WERI-Rb-1 (cell line): ENCODE measurements around the gene DCDC2.
"Not testable (repeated sequence)": the region's sequence is repeated elsewhere in the genome, so short reads cannot be mapped to it uniquely, and the experiment has no call there.

ENCODE experiments used
- DNase-seq: peaks from one replicate; pipeline ENCODE4 v3.0.0-alpha.2; 2020
- H3K27ac ChIP-seq: fragments of 250-450 bp; sonication (Bioruptor Pico); 2 replicates; pipeline ENCODE4 v1.5.1; 2020; ENCODE audit warnings: mild to moderate bottlenecking, moderate library complexity
- H3K27me3 ChIP-seq: fragments of 250-450 bp; sonication (Bioruptor Pico); 2 replicates; pipeline ENCODE4 v1.5.1; 2021; ENCODE audit warnings: mild to moderate bottlenecking, low read depth, moderate library complexity; ENCODE audit not compliant: insufficient read depth, severe bottlenecking
- H3K36me3 ChIP-seq: fragments of 250-450 bp; sonication (Bioruptor Pico); 2 replicates; pipeline ENCODE4 v1.5.1; 2020; ENCODE audit warnings: mild to moderate bottlenecking, moderate library complexity
- H3K4me3 ChIP-seq: 2 replicates; pipeline ENCODE4 v1.5.1; 2011; ENCODE audit warnings: low read depth, mild to moderate bottlenecking, control low read depth, low read length
- H3K9me3 ChIP-seq: fragments of 250-450 bp; sonication (Bioruptor Pico); 2 replicates; pipeline ENCODE4 v1.5.1; 2021; ENCODE audit warnings: mild to moderate bottlenecking, moderate library complexity; ENCODE audit not compliant: severe bottlenecking
- TF ChIP-seq, protein P1 (sequence below): IDR thresholded peaks from 2 replicates; pipeline ENCODE4 v1.5.1; 2011; ENCODE audit warnings: low read depth, mild to moderate bottlenecking, control low read depth, inconsistent platforms, low read length

Gene DCDC2

GRCh38 chr6:24324617-24325016 lies 33.2 kb downstream of the DCDC2 start:
- no peak overlapping the region for H3K27ac ChIP-seq
- H3K4me3 ChIP-seq = no peak overlapping the region
- no peaks in the 10 kb centered on the region for H3K9me3 ChIP-seq
- no peaks in the 10 kb centered on the region for H3K27me3 ChIP-seq
- TF ChIP-seq, protein P1, sequence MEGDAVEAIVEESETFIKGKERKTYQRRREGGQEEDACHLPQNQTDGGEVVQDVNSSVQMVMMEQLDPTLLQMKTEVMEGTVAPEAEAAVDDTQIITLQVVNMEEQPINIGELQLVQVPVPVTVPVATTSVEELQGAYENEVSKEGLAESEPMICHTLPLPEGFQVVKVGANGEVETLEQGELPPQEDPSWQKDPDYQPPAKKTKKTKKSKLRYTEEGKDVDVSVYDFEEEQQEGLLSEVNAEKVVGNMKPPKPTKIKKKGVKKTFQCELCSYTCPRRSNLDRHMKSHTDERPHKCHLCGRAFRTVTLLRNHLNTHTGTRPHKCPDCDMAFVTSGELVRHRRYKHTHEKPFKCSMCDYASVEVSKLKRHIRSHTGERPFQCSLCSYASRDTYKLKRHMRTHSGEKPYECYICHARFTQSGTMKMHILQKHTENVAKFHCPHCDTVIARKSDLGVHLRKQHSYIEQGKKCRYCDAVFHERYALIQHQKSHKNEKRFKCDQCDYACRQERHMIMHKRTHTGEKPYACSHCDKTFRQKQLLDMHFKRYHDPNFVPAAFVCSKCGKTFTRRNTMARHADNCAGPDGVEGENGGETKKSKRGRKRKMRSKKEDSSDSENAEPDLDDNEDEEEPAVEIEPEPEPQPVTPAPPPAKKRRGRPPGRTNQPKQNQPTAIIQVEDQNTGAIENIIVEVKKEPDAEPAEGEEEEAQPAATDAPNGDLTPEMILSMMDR = no peak
- no peaks in the 10 kb centered on the region for H3K36me3 ChIP-seq
- DNase-seq = no peak

DNA sequence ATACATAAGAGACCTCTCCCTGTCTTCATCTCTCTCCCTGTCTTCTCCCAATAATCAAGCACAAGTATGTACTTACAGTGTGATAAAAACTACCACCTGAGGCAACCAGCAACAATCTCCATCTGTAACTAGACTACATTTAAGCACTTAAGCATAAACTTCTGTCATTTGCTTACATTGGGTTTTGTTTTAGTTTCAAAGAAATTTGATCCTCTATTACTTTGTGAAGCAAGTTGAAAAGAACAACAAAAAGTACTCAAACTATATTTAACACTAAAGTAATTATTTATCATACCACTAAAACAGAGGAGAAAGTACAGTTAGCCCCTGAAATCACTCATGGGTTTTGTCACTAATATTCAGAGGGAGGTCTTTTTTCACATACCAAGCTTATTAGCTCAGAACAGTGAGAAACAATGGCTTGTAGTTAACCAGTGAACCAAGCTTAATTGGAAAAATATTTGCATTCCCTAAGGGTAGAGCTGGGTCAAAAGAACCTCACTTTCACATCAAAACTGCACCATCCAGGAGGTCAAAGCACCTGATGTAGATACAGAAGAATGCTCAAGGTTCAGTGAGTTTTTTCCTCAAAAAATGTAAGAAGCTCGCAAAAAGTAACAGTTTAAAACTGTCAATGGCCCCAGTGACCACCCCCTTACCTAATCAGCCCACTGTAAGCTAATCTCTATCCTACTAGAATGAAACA lies 34.1 kb downstream of the DCDC2 start:
- Histone ChIP-seq H3K27me3 (no peaks in the 10 kb centered on the region), H3K27ac (no peak overlapping the region), H3K9me3 (no peaks in the 10 kb centered on the region), H3K36me3 (no peaks in the 10 kb centered on the region), H3K4me3 (no peak overlapping the region)
- DNase-seq = no peak
- TF ChIP-seq, protein P1 = no peak

DNA sequence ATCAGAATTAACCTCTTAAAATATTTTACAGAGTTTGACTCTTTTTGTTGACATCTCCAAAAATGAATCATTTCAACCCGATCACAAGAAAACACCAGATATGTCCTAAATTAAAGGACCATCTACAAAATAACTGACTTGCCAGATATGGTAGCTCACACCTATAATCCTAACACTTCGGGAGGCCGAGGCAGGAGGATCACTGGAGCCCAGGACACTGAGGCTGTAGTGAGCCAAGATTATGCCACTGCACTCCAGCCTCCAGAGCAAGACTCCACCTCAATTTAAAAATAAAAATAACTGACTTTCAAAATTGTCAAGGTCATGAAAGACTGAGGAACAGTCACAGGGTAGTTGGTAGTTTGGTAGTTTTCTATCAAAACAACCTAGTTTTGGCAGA lies 34.9 kb downstream of the DCDC2 start:
- Histone ChIP-seq H3K4me3 (no peak overlapping the region), H3K9me3 (no peaks in the 10 kb centered on the region), H3K36me3 (no peaks in the 10 kb centered on the region), H3K27ac (no peak overlapping the region), H3K27me3 (no peaks in the 10 kb centered on the region)
- no peak for DNase-seq
- TF ChIP-seq, protein P1 = no peak

DNA sequence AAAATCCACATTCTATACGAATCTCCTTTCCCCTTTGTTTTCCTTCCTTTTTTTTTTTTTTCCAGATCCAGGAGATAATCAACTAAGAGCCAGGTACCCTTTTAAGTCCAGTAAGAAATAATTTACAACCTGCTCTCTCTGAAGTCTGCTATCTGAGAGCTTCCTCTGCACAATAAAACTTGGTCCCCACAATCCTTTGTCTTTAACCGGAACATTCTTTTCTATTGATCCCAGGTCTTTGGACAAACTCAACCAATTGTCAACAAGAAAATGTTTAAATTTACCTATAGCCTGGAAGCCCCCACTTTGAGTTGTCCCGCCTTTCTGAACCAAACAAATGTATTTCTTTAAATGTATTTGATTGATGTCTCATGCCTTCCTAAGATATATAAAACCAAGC lies 35.4 kb downstream of the DCDC2 start:
- not testable (repeated sequence) for H3K9me3 ChIP-seq, H3K27ac ChIP-seq, H3K4me3 ChIP-seq, H3K27me3 ChIP-seq, DNase-seq, H3K36me3 ChIP-seq

DNA sequence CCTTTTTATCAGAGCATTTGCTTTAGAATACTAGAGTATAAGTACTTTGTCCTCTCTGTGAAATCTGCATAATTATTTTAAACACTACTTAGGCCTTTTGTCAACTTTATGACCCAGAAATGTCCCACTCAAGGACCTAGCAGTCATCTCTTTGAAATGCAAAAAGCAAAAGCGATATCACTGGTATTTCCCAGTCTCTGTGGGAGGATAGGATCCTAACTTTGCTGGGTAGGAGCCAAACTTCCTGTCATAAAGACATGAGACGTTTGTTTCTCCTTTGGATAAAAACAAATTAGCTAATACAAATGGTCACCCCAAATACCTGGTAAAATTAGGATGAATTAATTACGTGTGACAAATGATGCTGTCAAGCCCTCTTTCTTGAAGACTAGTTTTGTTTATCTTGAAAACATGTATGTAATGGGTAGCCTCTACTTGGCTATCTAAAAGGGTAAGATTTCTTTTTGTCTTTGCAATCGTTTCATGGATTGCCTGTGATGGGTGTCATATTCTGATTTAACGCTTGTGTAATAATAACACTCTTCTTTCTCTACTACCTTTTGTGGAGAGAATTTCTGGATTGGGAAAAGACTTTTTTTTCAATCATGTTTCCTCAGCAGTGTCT lies 36.2 kb downstream of the DCDC2 start:
- Histone ChIP-seq H3K36me3 (no peaks in the 10 kb centered on the region), H3K27ac (no peak overlapping the region), H3K27me3 (no peaks in the 10 kb centered on the region), H3K9me3 (no peaks in the 10 kb centered on the region), H3K4me3 (no peak overlapping the region)
- TF ChIP-seq, protein P1 = no peak
- no peak for DNase-seq

DNA sequence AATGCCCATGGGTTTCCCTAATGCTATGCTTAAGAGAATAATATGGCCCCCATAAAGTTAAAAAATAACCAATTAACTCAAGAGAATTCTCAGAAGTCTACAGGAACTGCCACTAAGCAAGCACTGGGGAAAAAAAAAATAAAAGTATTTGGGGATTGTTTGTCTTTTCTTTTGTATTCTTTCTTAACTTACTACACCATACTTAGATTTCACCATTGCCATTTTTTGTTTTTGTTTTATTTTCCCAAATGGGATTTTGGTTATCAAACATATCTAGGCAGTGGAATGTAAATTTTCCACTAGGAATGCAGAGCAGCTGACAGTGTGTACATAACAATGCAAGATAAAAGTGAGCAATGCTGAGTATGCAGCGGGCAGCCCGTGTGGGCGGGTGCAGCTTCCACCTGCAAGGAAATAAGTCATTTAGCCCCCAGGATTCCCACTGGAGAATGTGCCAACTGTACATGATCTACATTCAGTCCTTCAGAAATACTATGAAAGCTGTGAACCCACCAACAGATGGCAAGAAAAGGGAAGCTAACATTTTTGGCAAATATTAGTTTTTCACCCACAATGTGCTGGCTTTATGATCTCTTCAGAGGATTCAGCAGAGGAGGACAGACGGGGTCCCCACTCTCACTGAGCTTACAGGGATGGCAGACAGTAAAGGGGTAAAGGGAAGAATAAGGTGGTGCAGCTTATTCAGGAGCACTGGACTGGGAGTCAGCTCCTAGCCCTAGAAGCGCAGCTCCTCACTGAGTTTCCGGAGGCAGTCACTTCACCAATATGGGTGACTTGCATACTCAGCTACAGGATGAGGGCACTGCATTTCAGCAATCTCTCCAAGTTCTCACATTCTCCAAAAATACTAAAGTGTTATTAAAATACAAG lies 44.4 kb downstream of the DCDC2 start:
- no peaks in the 10 kb centered on the region for H3K36me3 ChIP-seq
- TF ChIP-seq, protein P1 = no peak
- no peaks in the 10 kb centered on the region for H3K9me3 ChIP-seq
- no peaks in the 10 kb centered on the region for H3K27me3 ChIP-seq
- H3K27ac ChIP-seq = no peak overlapping the region
- DNase-seq = no peak
- H3K4me3 ChIP-seq = no peak overlapping the region

DNA sequence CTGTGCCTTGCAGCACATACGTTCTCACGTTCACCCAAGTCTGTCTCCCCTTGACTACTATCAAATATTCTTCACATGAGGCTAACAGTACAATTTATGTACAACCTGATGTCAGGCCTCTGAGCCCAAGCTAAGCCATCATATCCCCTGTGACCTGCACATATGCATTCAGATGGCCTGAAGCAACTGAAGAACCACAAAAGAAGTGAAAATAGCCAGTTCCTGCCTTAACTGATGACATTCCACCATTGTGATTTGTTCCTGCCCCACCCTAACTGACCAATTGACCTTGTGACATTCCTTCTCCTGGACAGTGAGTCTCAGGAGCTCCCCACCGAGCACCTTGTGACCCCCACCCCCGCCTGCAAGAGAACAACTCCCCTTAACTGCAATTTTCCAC lies 46.1 kb downstream of the DCDC2 start:
- H3K9me3 ChIP-seq, H3K4me3 ChIP-seq, H3K36me3 ChIP-seq, H3K27me3 ChIP-seq, DNase-seq, H3K27ac ChIP-seq: not testable (repeated sequence)
